Liver (tissue), 9 donors: ENCODE measurements around the gene PAX5. TPM values are rescaled to one million over a fixed set of nuclear protein-coding genes. Genes with fewer than 3 reads are reported as not detected.

ENCODE experiments used
- DNase-seq: peaks from one replicate; pipeline ENCODE4 v3.0.0-alpha.2; 2017; ENCODE audit warnings: low spot score
- H3K27ac ChIP-seq, 2 donors: one replicate each; pipeline ENCODE4 v1.7.0; 2013; ENCODE audit warnings: inconsistent platforms in 2 of 2, low read length in 2 of 2, control low read depth in 1 of 2, low read depth in 1 of 2, mild to moderate bottlenecking in 1 of 2
- H3K27me3 ChIP-seq, 4 donors: one replicate each; pipeline versions ENCODE4 v1.6.1 to v1.7.0; 2013; ENCODE audit warnings: low read length in 3 of 4, inconsistent platforms in 1 of 4, mild to moderate bottlenecking in 1 of 4, moderate library complexity in 1 of 4; ENCODE audit not compliant: control insufficient read depth in 4 of 4, insufficient read depth in 4 of 4
- H3K36me3 ChIP-seq, 4 donors: one replicate each; pipeline versions ENCODE4 v1.6.1 to v1.7.0; 2013; ENCODE audit warnings: low read length in 3 of 4, mild to moderate bottlenecking in 3 of 4, low read depth in 1 of 4, moderate library complexity in 1 of 4; ENCODE audit not compliant: control insufficient read depth in 4 of 4, insufficient read depth in 3 of 4
- H3K4me1 ChIP-seq, 4 donors: one replicate each; pipeline versions ENCODE4 v1.6.1 to v1.7.0; 2013; ENCODE audit warnings: low read length in 3 of 4, mild to moderate bottlenecking in 3 of 4, moderate library complexity in 1 of 4; ENCODE audit not compliant: control insufficient read depth in 4 of 4, insufficient read depth in 4 of 4
- H3K4me3 ChIP-seq, 3 donors: one replicate each; pipeline versions ENCODE4 v1.6.1 to v1.7.0; 2013; ENCODE audit warnings: low read length in 3 of 3, control low read depth in 1 of 3, low read depth in 1 of 3, mild to moderate bottlenecking in 1 of 3
- H3K9ac ChIP-seq, 2 donors: one replicate each; pipeline ENCODE4 v1.7.0; 2013; ENCODE audit warnings: low read length in 2 of 2, mild to moderate bottlenecking in 2 of 2, moderate library complexity in 2 of 2, control low read depth in 1 of 2, low read depth in 1 of 2
- H3K9me3 ChIP-seq, 4 donors: one replicate each; pipeline versions ENCODE4 v1.6.1 to v1.7.0; 2013; ENCODE audit warnings: low read length in 3 of 4; ENCODE audit not compliant: control insufficient read depth in 4 of 4
- EGR1 ChIP-seq, 2 donors: IDR thresholded peaks; 2 replicates each; pipeline ENCODE4 v1.6.1; 2016 to 2018; ENCODE audit warnings: antibody characterized with exemption in 2 of 2, low read depth in 2 of 2
- FOXA2 ChIP-seq: IDR thresholded peaks from 2 replicates; pipeline ENCODE4 v1.6.1; 2016; ENCODE audit warnings: antibody characterized with exemption
- GABPA ChIP-seq, 2 donors: IDR thresholded peaks in 1 of 2; conservative IDR thresholded peaks in 1 of 2; 2 replicates each; pipeline ENCODE4 v1.6.1; 2016; ENCODE audit warnings: antibody characterized with exemption in 2 of 2, mild to moderate bottlenecking in 1 of 2, moderate library complexity in 1 of 2
- HNF4G ChIP-seq: IDR thresholded peaks from 2 replicates; pipeline ENCODE4 v1.6.1; 2016; ENCODE audit warnings: antibody characterized with exemption
- JUND ChIP-seq, 2 donors: IDR thresholded peaks; 2 replicates each; pipeline ENCODE4 v1.6.1; 2016; ENCODE audit warnings: antibody characterized with exemption in 2 of 2
- NR2F2 ChIP-seq: IDR thresholded peaks from 2 replicates; pipeline ENCODE4 v1.6.1; 2016; ENCODE audit warnings: antibody characterized with exemption
- RAD21 ChIP-seq, 2 donors: IDR thresholded peaks; 2 replicates each; pipeline ENCODE4 v1.6.1; 2016; ENCODE audit warnings: antibody characterized with exemption in 2 of 2, mild to moderate bottlenecking in 2 of 2
- SP1 ChIP-seq: IDR thresholded peaks from 2 replicates; pipeline ENCODE4 v1.6.1; 2018; ENCODE audit warnings: antibody characterized with exemption, mild to moderate bottlenecking
- TAF1 ChIP-seq: conservative IDR thresholded peaks from 2 replicates; pipeline ENCODE4 v1.6.1; 2016; ENCODE audit warnings: antibody characterized with exemption, mild to moderate bottlenecking
- YY1 ChIP-seq: IDR thresholded peaks from 2 replicates; pipeline ENCODE4 v1.6.1; 2016; ENCODE audit warnings: antibody characterized with exemption, mild to moderate bottlenecking
- ZBTB33 ChIP-seq: IDR thresholded peaks from 2 replicates; pipeline ENCODE4 v1.6.1; 2016; ENCODE audit warnings: antibody characterized with exemption
- WGBS: extraction: QIAGEN DNeasy Blood & Tissue Kit; methylation state at CpG from one replicate; pipeline ENCODE4 v1.1.7; 2013; 5-methylcytosine and 5-hydroxymethylcytosine counted together
- polyA plus RNA-seq, 2 donors: library from polyadenylated mRNA; stranded (reverse) in 1 of 2; unstranded in 1 of 2; fragments of 200-250 nt in 1 of 2; fragments of >200 nt in 1 of 2; fragmentation: Nextera tagmentation in 1 of 2; extraction: Ambion mirVana in 1 of 2; gene quantifications; one replicate each; pipeline versions ENCODE4 v1.2.1 to v1.2.3, GENCODE V29; 2013 to 2015
- total RNA-seq, 2 donors: library from RNA; depleted of rRNA; stranded (reverse); fragments of >200 nt; gene quantifications; one replicate each; pipeline ENCODE4 v1.2.3, GENCODE V29; 2014
- TF ChIP-seq, protein P1 (sequence below): IDR thresholded peaks from 2 replicates; pipeline ENCODE4 v1.6.1; 2016; ENCODE audit warnings: antibody characterized with exemption
- donor health status: healthy.
- donor health status: healthy.
- donor health status: healthy.
- donor health status: healthy.
- donor health status: healthy.

Gene PAX5
- total and polyA plus RNA-seq, 4 donors: 0.05 to 2.7 (median 0.11) TPM

GRCh38 chr9:37035648-37036370 lies 1.7 kb upstream of the PAX5 start:
- Histone ChIP-seq H3K9ac (no peak overlapping the region), H3K4me3 (no peak overlapping the region), H3K9me3 (peaks cover 0 to 9% (median 0%) of the 10 kb centered on the region in 4 donors), H3K27ac (no peak overlapping the region), H3K4me1 (peaks cover 8 to 26% (median 17%) of the 10 kb centered on the region in 4 donors), H3K36me3 (no peaks in the 10 kb centered on the region), H3K27me3 (peaks cover 10 to 45% (median 19%) of the 10 kb centered on the region in 4 donors)
- no peak for TF ChIP-seq FOXA2
- WGBS: 10% methylated on average over 35 of the region's 35 CpGs
- DNase-seq: no peak

GRCh38 chr9:37034938-37035647 lies 1.0 kb upstream of the PAX5 start:
- H3K36me3 ChIP-seq: no peaks in the 10 kb centered on the region
- DNase-seq: no peak
- no peak for TF ChIP-seq NR2F2
- H3K27ac ChIP-seq: no peak overlapping the region
- H3K9ac ChIP-seq: no peak overlapping the region
- no peak overlapping the region for H3K4me3 ChIP-seq
- H3K27me3 ChIP-seq: peaks cover 11 to 44% (median 21%) of the 10 kb centered on the region in 4 donors
- peaks cover 8 to 28% (median 19%) of the 10 kb centered on the region in 4 donors for H3K4me1 ChIP-seq
- peaks cover 0 to 9% (median 0%) of the 10 kb centered on the region in 4 donors for H3K9me3 ChIP-seq
- WGBS: 10% methylated on average over 27 of the region's 27 CpGs

- TF ChIP-seq TAF1 (no peak), HNF4G (no peak), ZBTB33 (no peak), JUND (IDR thresholded peaks at IDR 0.05) (no peak), EGR1 (IDR thresholded peaks at IDR 0.05; ENCODE audit: low read depth in 2 of 2) (no peak), GABPA (IDR thresholded peaks at IDR 0.05 in 1 of 2, conservative IDR thresholded peaks at IDR 0.05 in 1 of 2) (no peak), RAD21 (IDR thresholded peaks at IDR 0.05) (no peak), SP1 (no peak), YY1 (no peak)
- TF ChIP-seq, protein P1, sequence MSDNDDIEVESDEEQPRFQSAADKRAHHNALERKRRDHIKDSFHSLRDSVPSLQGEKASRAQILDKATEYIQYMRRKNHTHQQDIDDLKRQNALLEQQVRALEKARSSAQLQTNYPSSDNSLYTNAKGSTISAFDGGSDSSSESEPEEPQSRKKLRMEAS: no peak
- peaks cover 12 to 50% (median 24%) of the 10 kb centered on the region in 4 donors for H3K27me3 ChIP-seq
- H3K9me3 ChIP-seq: peaks cover 0 to 9% (median 0%) of the 10 kb centered on the region in 4 donors
- H3K4me1 ChIP-seq: peaks cover 8 to 34% (median 22%) of the 10 kb centered on the region in 4 donors
- no peak overlapping the region for H3K27ac ChIP-seq
- 6% methylated on average over 56 of the region's 56 CpGs for WGBS
- peak overlapping the region in 1 of 3 donors; percentile 15 for H3K4me3 ChIP-seq
- H3K9ac ChIP-seq: no peak overlapping the region
- no peak for DNase-seq
- H3K36me3 ChIP-seq: no peaks in the 10 kb centered on the region
These were observed 353 bp upstream of the PAX5 start for GRCh38 chr9:37034305-37034937.
